SK-N-SH treated with all-trans-retinoic acid at 6 μM for 48 hours (cell line): ENCODE measurements around the gene GRAMD1C.

Experiments
- ARNTL ChIP-seq: fragments of 450-650 bp; formaldehyde crosslinking; IDR thresholded peaks from 2 replicates; pipeline ENCODE4 v1.5.0; 2020; ENCODE audit warnings: low read depth, mild to moderate bottlenecking, moderate library complexity, borderline replicate concordance
- BACH2 ChIP-seq: fragments of 250-450 bp; sonication (Bioruptor Pico); IDR thresholded peaks from 2 replicates; pipeline ENCODE4 v1.9.0; 2021; ENCODE audit warnings: mild to moderate bottlenecking, borderline replicate concordance
- CSDC2 ChIP-seq: fragments of 250-450 bp; sonication (Bioruptor Pico); IDR thresholded peaks from 2 replicates; pipeline ENCODE4 v1.5.0; 2020; ENCODE audit warnings: mild to moderate bottlenecking, moderate library complexity
- OSR1 ChIP-seq: fragments of 250-450 bp; sonication (Bioruptor Pico); IDR thresholded peaks from 2 replicates; pipeline ENCODE4 v1.8.0; 2022; ENCODE audit warnings: moderate library complexity, mild to moderate bottlenecking, inconsistent platforms
- RARB ChIP-seq: fragments of 250-450 bp; sonication (Bioruptor Pico); IDR thresholded peaks from 2 replicates; pipeline ENCODE4 v1.8.0; 2021; ENCODE audit warnings: mild to moderate bottlenecking, moderate library complexity
- TCF4 ChIP-seq: fragments of 250-450 bp; sonication (Bioruptor Pico); IDR thresholded peaks from 2 replicates; pipeline ENCODE4 v1.8.0; 2021; ENCODE audit warnings: mild to moderate bottlenecking, moderate library complexity, borderline replicate concordance
- TOX ChIP-seq: fragments of 250-450 bp; sonication (Bioruptor Pico); IDR thresholded peaks from 2 replicates; pipeline ENCODE4 v1.8.0; 2021; ENCODE audit warnings: mild to moderate bottlenecking, moderate library complexity, borderline replicate concordance
- ZFP3 ChIP-seq: fragments of 250-450 bp; sonication (Bioruptor Pico); IDR thresholded peaks from 2 replicates; pipeline ENCODE4 v1.5.0; 2020; ENCODE audit warnings: mild to moderate bottlenecking, moderate library complexity
- ZFP30 ChIP-seq: fragments of 450-650 bp; formaldehyde crosslinking; IDR thresholded peaks from 2 replicates; pipeline ENCODE4 v1.5.0; 2022; ENCODE audit warnings: mild to moderate bottlenecking, moderate library complexity
- ZNF70 ChIP-seq: fragments of 450-650 bp; formaldehyde crosslinking; IDR thresholded peaks from 2 replicates; pipeline ENCODE4 v1.5.0; 2020; ENCODE audit warnings: mild to moderate bottlenecking, moderate library complexity
- ZNF8 ChIP-seq: fragments of 450-650 bp; formaldehyde crosslinking; IDR thresholded peaks from 2 replicates; pipeline ENCODE4 v1.5.0; 2020; ENCODE audit warnings: mild to moderate bottlenecking, moderate library complexity
- TF ChIP-seq, protein P1 (sequence below): fragments of 250-450 bp; sonication (Bioruptor Pico); IDR thresholded peaks from 2 replicates; pipeline ENCODE4 v1.8.0; 2020; ENCODE audit warnings: mild to moderate bottlenecking, moderate library complexity, borderline replicate concordance
- TF ChIP-seq, protein P2 (sequence below): fragments of 250-450 bp; sonication (Bioruptor Pico); IDR thresholded peaks from 2 replicates; pipeline ENCODE4 v1.5.1; 2021; ENCODE audit warnings: mild to moderate bottlenecking, moderate library complexity

DNA sequence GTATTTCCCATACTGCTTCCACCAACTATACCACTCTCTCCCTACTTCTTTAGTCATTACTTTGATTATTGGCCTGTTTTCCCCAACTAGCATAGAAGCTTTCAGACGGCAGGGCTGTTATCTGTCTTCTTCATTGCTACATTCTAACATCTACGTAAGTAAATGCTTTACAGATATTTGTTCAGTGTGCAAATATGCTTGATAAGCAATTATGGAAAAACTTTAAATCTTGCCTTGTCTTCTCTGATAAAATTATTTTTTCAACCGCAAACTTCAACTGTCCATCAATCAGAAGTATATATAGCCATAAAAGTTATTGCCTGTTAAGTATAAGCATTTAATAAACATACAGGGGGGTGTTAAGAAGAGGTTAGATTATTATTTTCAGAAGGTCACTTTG is 145.0 kb downstream of the GRAMD1C start:
- no peak for TF ChIP-seq RARB (CRISPR knock-in tag)
- TF ChIP-seq, protein P1, sequence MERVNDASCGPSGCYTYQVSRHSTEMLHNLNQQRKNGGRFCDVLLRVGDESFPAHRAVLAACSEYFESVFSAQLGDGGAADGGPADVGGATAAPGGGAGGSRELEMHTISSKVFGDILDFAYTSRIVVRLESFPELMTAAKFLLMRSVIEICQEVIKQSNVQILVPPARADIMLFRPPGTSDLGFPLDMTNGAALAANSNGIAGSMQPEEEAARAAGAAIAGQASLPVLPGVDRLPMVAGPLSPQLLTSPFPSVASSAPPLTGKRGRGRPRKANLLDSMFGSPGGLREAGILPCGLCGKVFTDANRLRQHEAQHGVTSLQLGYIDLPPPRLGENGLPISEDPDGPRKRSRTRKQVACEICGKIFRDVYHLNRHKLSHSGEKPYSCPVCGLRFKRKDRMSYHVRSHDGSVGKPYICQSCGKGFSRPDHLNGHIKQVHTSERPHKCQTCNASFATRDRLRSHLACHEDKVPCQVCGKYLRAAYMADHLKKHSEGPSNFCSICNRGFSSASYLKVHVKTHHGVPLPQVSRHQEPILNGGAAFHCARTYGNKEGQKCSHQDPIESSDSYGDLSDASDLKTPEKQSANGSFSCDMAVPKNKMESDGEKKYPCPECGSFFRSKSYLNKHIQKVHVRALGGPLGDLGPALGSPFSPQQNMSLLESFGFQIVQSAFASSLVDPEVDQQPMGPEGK (CRISPR knock-in tag): no peak
- no peak for TF ChIP-seq ZNF8
- TF ChIP-seq ZFP3 (CRISPR knock-in tag): no peak
- no peak for TF ChIP-seq CSDC2
- no peak for TF ChIP-seq ARNTL (CRISPR knock-in tag)
- no peak for TF ChIP-seq ZFP30 (CRISPR knock-in tag)
- TF ChIP-seq TCF4 (CRISPR knock-in tag): no peak
- TF ChIP-seq BACH2 (CRISPR knock-in tag): no peak
- TF ChIP-seq ZNF70 (CRISPR knock-in tag): no peak
- no peak for TF ChIP-seq OSR1
- TF ChIP-seq TOX (CRISPR knock-in tag): no peak
- TF ChIP-seq, protein P2, sequence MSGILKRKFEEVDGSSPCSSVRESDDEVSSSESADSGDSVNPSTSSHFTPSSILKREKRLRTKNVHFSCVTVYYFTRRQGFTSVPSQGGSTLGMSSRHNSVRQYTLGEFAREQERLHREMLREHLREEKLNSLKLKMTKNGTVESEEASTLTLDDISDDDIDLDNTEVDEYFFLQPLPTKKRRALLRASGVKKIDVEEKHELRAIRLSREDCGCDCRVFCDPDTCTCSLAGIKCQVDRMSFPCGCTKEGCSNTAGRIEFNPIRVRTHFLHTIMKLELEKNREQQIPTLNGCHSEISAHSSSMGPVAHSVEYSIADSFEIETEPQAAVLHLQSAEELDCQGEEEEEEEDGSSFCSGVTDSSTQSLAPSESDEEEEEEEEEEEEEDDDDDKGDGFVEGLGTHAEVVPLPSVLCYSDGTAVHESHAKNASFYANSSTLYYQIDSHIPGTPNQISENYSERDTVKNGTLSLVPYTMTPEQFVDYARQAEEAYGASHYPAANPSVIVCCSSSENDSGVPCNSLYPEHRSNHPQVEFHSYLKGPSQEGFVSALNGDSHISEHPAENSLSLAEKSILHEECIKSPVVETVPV: no peak
